OCI-LY1 (cell line): Measurements from ENCODE around the gene HOXB4.

Source experiments
- H2AFZ ChIP-seq: fragments of 200-600 bp; sonication (generic), shearing (Covaris generic); 2 replicates; pipeline ENCODE4 v1.6.0; 2014; ENCODE audit warnings: antibody characterized with exemption, mild to moderate bottlenecking, low read length
- H3F3A ChIP-seq: fragments of 200-600 bp; sonication (generic), shearing (Covaris generic); 2 replicates; pipeline ENCODE4 v1.6.0; 2014; ENCODE audit warnings: mild to moderate bottlenecking, antibody characterized with exemption, low read length, moderate library complexity; ENCODE audit not compliant: insufficient read depth
- H3K27ac ChIP-seq: fragments of 200-600 bp; sonication (generic); 2 replicates; pipeline ENCODE4 v1.5.1; 2014; ENCODE audit warnings: low read length, mixed run types, mild to moderate bottlenecking, low read depth; ENCODE audit not compliant: poor library complexity, severe bottlenecking
- H3K27me3 ChIP-seq: fragments of 200-600 bp; sonication (generic); 2 replicates; pipeline ENCODE4 v1.6.0; 2014; ENCODE audit warnings: antibody characterized with exemption, mild to moderate bottlenecking, low read length, moderate library complexity; ENCODE audit not compliant: insufficient read depth
- H3K36me3 ChIP-seq: fragments of 200-600 bp; sonication (generic); 2 replicates; pipeline ENCODE4 v1.6.1; 2014; ENCODE audit warnings: mild to moderate bottlenecking, antibody characterized with exemption, low read length, moderate library complexity, mixed read lengths; ENCODE audit not compliant: insufficient read depth
- H3K4me1 ChIP-seq: fragments of 200-600 bp; sonication (generic); 2 replicates; pipeline ENCODE4 v1.5.1; 2014; ENCODE audit warnings: mild to moderate bottlenecking, low read length, moderate library complexity; ENCODE audit not compliant: insufficient read depth, severe bottlenecking
- H3K4me2 ChIP-seq: fragments of 200-600 bp; sonication (generic), shearing (Covaris generic); 2 replicates; pipeline ENCODE4 v1.6.1; 2014; ENCODE audit warnings: low read length
- H3K4me3 ChIP-seq: fragments of 200-600 bp; sonication (generic); 2 replicates; pipeline ENCODE4 v1.5.1; 2014; ENCODE audit warnings: low read length, low read depth, mild to moderate bottlenecking, mixed read lengths; ENCODE audit not compliant: poor library complexity, severe bottlenecking
- H3K79me2 ChIP-seq: fragments of 200-600 bp; shearing (Covaris generic); 2 replicates; pipeline ENCODE4 v1.6.1; 2016; ENCODE audit warnings: mixed run types, low read length, mixed read lengths; ENCODE audit not compliant: insufficient read depth
- H3K9ac ChIP-seq: fragments of 200-600 bp; sonication (generic), shearing (Covaris generic); 2 replicates; pipeline ENCODE4 v1.6.1; 2014; ENCODE audit warnings: mild to moderate bottlenecking, low read length, mixed read lengths
- H3K9me2 ChIP-seq: fragments of 200-600 bp; sonication (generic), shearing (Covaris generic); 2 replicates; pipeline ENCODE4 v1.6.1; 2014; ENCODE audit warnings: low read depth, mild to moderate bottlenecking, low read length, mixed read lengths
- H3K9me3 ChIP-seq: fragments of 200-600 bp; shearing (Covaris generic); 2 replicates; pipeline ENCODE4 v1.6.1; 2014; ENCODE audit warnings: low read length, mixed read lengths
- H4K20me1 ChIP-seq: fragments of 200-600 bp; sonication (generic), shearing (Covaris generic); 2 replicates; pipeline ENCODE4 v1.6.0; 2016; ENCODE audit warnings: mild to moderate bottlenecking, low read length; ENCODE audit not compliant: insufficient read depth
- EZH2 ChIP-seq: fragments of 200-600 bp; sonication (generic), shearing (Covaris generic); IDR thresholded peaks from 2 replicates; pipeline ENCODE4 v1.8.0; 2017; ENCODE audit warnings: borderline replicate concordance, mixed run types, mild to moderate bottlenecking, antibody characterized with exemption, low read length, moderate library complexity, mixed read lengths
- TF ChIP-seq, protein P1 (sequence below): fragments of 200-600 bp; sonication (generic), shearing (Covaris generic); IDR thresholded peaks from 2 replicates; pipeline ENCODE4 v1.5.1; 2017; ENCODE audit warnings: mild to moderate bottlenecking, antibody characterized with exemption, low read length, moderate library complexity, mixed read lengths

The HOXB4 gene

GRCh38 chr17:48608494-48608834 is 30.3 kb upstream of the HOXB4 start:
- H3K9me2 ChIP-seq, result no peaks in the 10 kb centered on the region
- H3K9ac ChIP-seq, result no peak overlapping the region
- H3K27me3 ChIP-seq, result no peaks in the 10 kb centered on the region
- H3K79me2 ChIP-seq, result no peaks in the 10 kb centered on the region
- no peak overlapping the region for H3K27ac ChIP-seq
- TF ChIP-seq EZH2, result no peak
- TF ChIP-seq, protein P1, sequence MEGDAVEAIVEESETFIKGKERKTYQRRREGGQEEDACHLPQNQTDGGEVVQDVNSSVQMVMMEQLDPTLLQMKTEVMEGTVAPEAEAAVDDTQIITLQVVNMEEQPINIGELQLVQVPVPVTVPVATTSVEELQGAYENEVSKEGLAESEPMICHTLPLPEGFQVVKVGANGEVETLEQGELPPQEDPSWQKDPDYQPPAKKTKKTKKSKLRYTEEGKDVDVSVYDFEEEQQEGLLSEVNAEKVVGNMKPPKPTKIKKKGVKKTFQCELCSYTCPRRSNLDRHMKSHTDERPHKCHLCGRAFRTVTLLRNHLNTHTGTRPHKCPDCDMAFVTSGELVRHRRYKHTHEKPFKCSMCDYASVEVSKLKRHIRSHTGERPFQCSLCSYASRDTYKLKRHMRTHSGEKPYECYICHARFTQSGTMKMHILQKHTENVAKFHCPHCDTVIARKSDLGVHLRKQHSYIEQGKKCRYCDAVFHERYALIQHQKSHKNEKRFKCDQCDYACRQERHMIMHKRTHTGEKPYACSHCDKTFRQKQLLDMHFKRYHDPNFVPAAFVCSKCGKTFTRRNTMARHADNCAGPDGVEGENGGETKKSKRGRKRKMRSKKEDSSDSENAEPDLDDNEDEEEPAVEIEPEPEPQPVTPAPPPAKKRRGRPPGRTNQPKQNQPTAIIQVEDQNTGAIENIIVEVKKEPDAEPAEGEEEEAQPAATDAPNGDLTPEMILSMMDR, result no peak
- no peaks in the 10 kb centered on the region for H4K20me1 ChIP-seq
- H3F3A ChIP-seq, result no peaks in the 10 kb centered on the region
- no peaks in the 10 kb centered on the region for H3K36me3 ChIP-seq
- H2AFZ ChIP-seq, result no peak overlapping the region
- H3K4me3 ChIP-seq, result no peak overlapping the region
- H3K9me3 ChIP-seq, result no peaks in the 10 kb centered on the region
- H3K4me1 ChIP-seq, result peaks cover 3% of the 10 kb centered on the region
- H3K4me2 ChIP-seq, result no peak overlapping the region

GRCh38 chr17:48606892-48607614 is 28.9 kb upstream of the HOXB4 start:
- no peaks in the 10 kb centered on the region for H3K79me2 ChIP-seq
- H3K4me1 ChIP-seq, result peaks cover 3% of the 10 kb centered on the region
- TF ChIP-seq EZH2, result no peak
- TF ChIP-seq, protein P1, result no peak
- H3K4me2 ChIP-seq, result no peak overlapping the region
- no peaks in the 10 kb centered on the region for H3K9me2 ChIP-seq
- H4K20me1 ChIP-seq, result no peaks in the 10 kb centered on the region
- no peak overlapping the region for H3K4me3 ChIP-seq
- no peak overlapping the region for H2AFZ ChIP-seq
- H3K9me3 ChIP-seq, result no peaks in the 10 kb centered on the region
- no peak overlapping the region for H3K9ac ChIP-seq
- H3K27ac ChIP-seq, result no peak overlapping the region
- H3F3A ChIP-seq, result no peaks in the 10 kb centered on the region
- H3K36me3 ChIP-seq, result no peaks in the 10 kb centered on the region
- peaks cover under 1% of the 10 kb centered on the region; the same call in 1 of the 2 replicates for H3K27me3 ChIP-seq

DNA sequence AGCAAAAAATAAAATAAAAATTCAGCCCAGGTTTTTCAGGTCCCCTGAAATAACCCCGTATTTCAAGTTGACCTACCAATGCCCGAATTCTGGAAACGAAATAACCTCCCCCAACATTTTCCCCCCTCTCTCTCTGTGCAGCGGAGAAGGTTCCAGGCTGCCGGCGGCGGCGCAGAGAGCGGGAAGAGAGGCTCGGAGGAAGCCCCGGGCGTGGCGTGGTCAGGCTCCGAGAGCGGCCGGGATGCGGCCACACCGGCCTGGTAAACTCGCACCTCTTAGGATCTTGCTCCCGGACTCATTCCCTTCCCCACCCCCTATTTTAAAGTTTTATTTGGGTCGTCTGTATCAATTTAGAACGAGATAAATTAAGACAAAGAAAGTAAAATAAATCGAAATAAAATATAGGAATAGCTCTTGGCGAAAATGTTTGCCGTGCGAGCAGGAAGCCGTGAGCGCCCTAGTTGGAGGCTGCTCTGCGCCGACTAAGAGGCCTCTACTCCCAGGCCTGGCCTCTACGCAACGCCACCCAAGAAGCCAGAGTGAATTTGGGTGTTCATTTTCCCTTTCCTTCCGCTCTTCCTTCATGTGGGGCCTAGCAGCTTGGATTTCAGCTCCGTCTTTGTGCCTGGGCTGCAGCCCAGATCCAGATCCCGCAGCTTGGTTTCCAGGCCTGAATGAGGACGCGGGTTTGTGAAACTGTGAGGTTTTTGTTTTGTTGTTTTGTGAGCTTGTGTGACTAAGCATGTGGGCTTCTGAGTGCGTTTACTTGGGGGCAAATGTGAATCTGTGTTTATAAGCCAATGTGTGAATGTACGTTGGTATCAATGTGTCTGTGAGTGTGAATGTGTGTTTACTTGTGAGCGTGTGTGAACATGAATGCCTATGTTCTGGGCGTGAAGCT is 28.1 kb upstream of the HOXB4 start:
- Histone ChIP-seq H3K9me3 (no peaks in the 10 kb centered on the region), H3K27me3 (peaks cover 5% of the 10 kb centered on the region; the same call in 1 of the 2 replicates), H3K4me1 (peaks cover 3% of the 10 kb centered on the region), H2AFZ (no peak overlapping the region), H3K9ac (no peak overlapping the region), H3K27ac (no peak overlapping the region), H3K9me2 (no peaks in the 10 kb centered on the region), H3F3A (no peaks in the 10 kb centered on the region), H3K4me3 (no peak overlapping the region), H4K20me1 (no peaks in the 10 kb centered on the region), H3K36me3 (no peaks in the 10 kb centered on the region), H3K79me2 (no peaks in the 10 kb centered on the region), H3K4me2 (no peak overlapping the region)
- no peak for TF ChIP-seq EZH2
- TF ChIP-seq, protein P1, result no peak
